Esophagus squamous epithelium (tissue), 4 donors: ENCODE results near the gene TEKT5.

Experiments
- CTCF ChIP-seq, 6 experiments: fragments of 450-650 bp in 4 of 6; fragments of 200-600 bp in 2 of 6; sonication (generic) in 2 of 6; IDR thresholded peaks; one replicate each; pipeline ENCODE4 v1.5.1; 2016 to 2019; ENCODE audit warnings: antibody characterized with exemption in 6 of 6, mild to moderate bottlenecking in 4 of 6, moderate library complexity in 4 of 6
- POLR2A ChIP-seq, 4 donors: fragments of 450-650 bp; IDR thresholded peaks; one replicate each; pipeline ENCODE4 v1.6.1; 2017; ENCODE audit warnings: antibody characterized with exemption in 4 of 4, mild to moderate bottlenecking in 4 of 4, moderate library complexity in 3 of 4

- TF ChIP-seq CTCF (IDR thresholded peaks at IDR 0.05) (peak in 2 of 6 experiments; percentile 9 to 40), POLR2A (IDR thresholded peaks at IDR 0.05) (peak in 1 of 4 donors; percentile 10)
These were observed 77.7 kb downstream of the TEKT5 start for GRCh38 chr16:10616756-10617640.
